T-helper 1 cell treated with Interleukin-12 subunit alpha and Interleukin-12 subunit beta and Interleukin-4 antibody, amounts not matched to agents 30 μg/mL and 1 μg/mL, for 36 hours (primary cell): ENCODE data around the gene PEX3.

ENCODE experiments used
- H3K27ac Mint-ChIP-seq: one replicate; pipeline ENCODE4 v1.8.0; 2021; ENCODE audit warnings: mild to moderate bottlenecking, mixed read lengths
- H3K27me3 Mint-ChIP-seq: one replicate; pipeline ENCODE4 v1.8.0; 2021; ENCODE audit warnings: low read depth, mixed read lengths
- H3K36me3 Mint-ChIP-seq: one replicate; pipeline ENCODE4 v1.8.0; 2021; ENCODE audit warnings: low read depth, mixed read lengths
- H3K4me1 Mint-ChIP-seq: one replicate; pipeline ENCODE4 v1.8.0; 2021; ENCODE audit warnings: low read depth, mixed read lengths
- H3K4me3 Mint-ChIP-seq: one replicate; pipeline ENCODE4 v1.8.0; 2021; ENCODE audit warnings: mild to moderate bottlenecking, moderate library complexity, mixed read lengths
- H3K9me3 Mint-ChIP-seq: one replicate; pipeline ENCODE4 v1.8.0; 2021; ENCODE audit warnings: mixed read lengths

Gene PEX3

GRCh38 chr6:143450453-143451371 lies at the start of gene PEX3, which contains the start of gene ADAT2:
Gene PEX3, plus strand, starts transcription at chr6:143450805. Its CDS starts 238 bp downstream, at chr6:143451043.
Gene ADAT2, minus strand, starts transcription at chr6:143450695. Its CDS starts 37 bp downstream, at chr6:143450658.
- Mint-ChIP-seq H3K9me3 (no peaks in the 10 kb centered on the region), H3K27ac (peak within 1 kb of the TSS; percentile 100), H3K27me3 (no peaks in the 10 kb centered on the region), H3K36me3 (peaks cover 4% of the 10 kb centered on the region), H3K4me3 (peak within 1 kb of the TSS; percentile 99), H3K4me1 (peaks cover 23% of the 10 kb centered on the region)

- no peak overlapping the region for H3K4me3 Mint-ChIP-seq
- H3K4me1 Mint-ChIP-seq: peaks cover 26% of the 10 kb centered on the region
- no peaks in the 10 kb centered on the region for H3K9me3 Mint-ChIP-seq
- H3K27ac Mint-ChIP-seq: peak overlapping the region; percentile 19
- H3K36me3 Mint-ChIP-seq: no peaks in the 10 kb centered on the region
- H3K27me3 Mint-ChIP-seq: no peaks in the 10 kb centered on the region
These were observed 49.5 kb upstream of the PEX3 start for GRCh38 chr6:143401068-143401446.

GRCh38 chr6:143401636-143402370 lies 48.8 kb upstream of the PEX3 start:
- H3K4me3 Mint-ChIP-seq: no peak overlapping the region
- H3K27me3 Mint-ChIP-seq: no peaks in the 10 kb centered on the region
- no peaks in the 10 kb centered on the region for H3K36me3 Mint-ChIP-seq
- H3K9me3 Mint-ChIP-seq: no peaks in the 10 kb centered on the region
- H3K27ac Mint-ChIP-seq: no peak overlapping the region
- H3K4me1 Mint-ChIP-seq: peaks cover 26% of the 10 kb centered on the region

GRCh38 chr6:143402721-143403336 lies 47.8 kb upstream of the PEX3 start:
- Mint-ChIP-seq H3K4me1 (peaks cover 25% of the 10 kb centered on the region), H3K27ac (no peak overlapping the region), H3K36me3 (no peaks in the 10 kb centered on the region)

GRCh38 chr6:143405373-143406154 lies 45.0 kb upstream of the PEX3 start:
- Mint-ChIP-seq H3K4me1 (peaks cover 10% of the 10 kb centered on the region), H3K4me3 (no peak overlapping the region), H3K27ac (no peak overlapping the region), H3K9me3 (peaks cover 9% of the 10 kb centered on the region), H3K27me3 (no peaks in the 10 kb centered on the region), H3K36me3 (no peaks in the 10 kb centered on the region)

More at GRCh38 chr6:143402721-143403336, 47.8 kb upstream of the PEX3 start:
- Mint-ChIP-seq H3K27me3 (no peaks in the 10 kb centered on the region), H3K4me3 (no peak overlapping the region), H3K9me3 (no peaks in the 10 kb centered on the region)

GRCh38 chr6:143406673-143407072 lies 43.9 kb upstream of the PEX3 start:
- Mint-ChIP-seq H3K36me3 (no peaks in the 10 kb centered on the region), H3K4me3 (no peak overlapping the region), H3K27ac (no peak overlapping the region), H3K4me1 (peaks cover 2% of the 10 kb centered on the region), H3K9me3 (peaks cover 9% of the 10 kb centered on the region), H3K27me3 (no peaks in the 10 kb centered on the region)

- no peaks in the 10 kb centered on the region for H3K27me3 Mint-ChIP-seq
- no peak overlapping the region for H3K27ac Mint-ChIP-seq
- no peaks in the 10 kb centered on the region for H3K36me3 Mint-ChIP-seq
These were observed 42.3 kb upstream of the PEX3 start for GRCh38 chr6:143408151-143408786.

GRCh38 chr6:143408787-143409162 lies 41.8 kb upstream of the PEX3 start:
- H3K4me1 Mint-ChIP-seq: no peaks in the 10 kb centered on the region
- no peak overlapping the region for H3K27ac Mint-ChIP-seq
- H3K4me3 Mint-ChIP-seq: no peak overlapping the region
- peaks cover 9% of the 10 kb centered on the region for H3K9me3 Mint-ChIP-seq
- no peaks in the 10 kb centered on the region for H3K27me3 Mint-ChIP-seq
- H3K36me3 Mint-ChIP-seq: no peaks in the 10 kb centered on the region

More at GRCh38 chr6:143408151-143408786, 42.3 kb upstream of the PEX3 start:
- no peak overlapping the region for H3K4me3 Mint-ChIP-seq
- H3K4me1 Mint-ChIP-seq: peaks cover 2% of the 10 kb centered on the region
- H3K9me3 Mint-ChIP-seq: peaks cover 9% of the 10 kb centered on the region

- Mint-ChIP-seq H3K9me3 (peaks cover 9% of the 10 kb centered on the region), H3K4me3 (no peak overlapping the region), H3K4me1 (no peaks in the 10 kb centered on the region), H3K36me3 (no peaks in the 10 kb centered on the region), H3K27ac (no peak overlapping the region), H3K27me3 (no peaks in the 10 kb centered on the region)
These were observed 39.7 kb upstream of the PEX3 start for GRCh38 chr6:143410859-143411270.

- H3K27me3 Mint-ChIP-seq: no peaks in the 10 kb centered on the region
- H3K36me3 Mint-ChIP-seq: no peaks in the 10 kb centered on the region
- no peak overlapping the region for H3K27ac Mint-ChIP-seq
- no peaks in the 10 kb centered on the region for H3K4me1 Mint-ChIP-seq
- no peak overlapping the region for H3K4me3 Mint-ChIP-seq
- H3K9me3 Mint-ChIP-seq: no peaks in the 10 kb centered on the region
These were observed 35.8 kb upstream of the PEX3 start for GRCh38 chr6:143414769-143415168.

- H3K9me3 Mint-ChIP-seq: no peaks in the 10 kb centered on the region
- no peaks in the 10 kb centered on the region for H3K4me1 Mint-ChIP-seq
- no peak overlapping the region for H3K27ac Mint-ChIP-seq
- H3K4me3 Mint-ChIP-seq: no peak overlapping the region
- H3K36me3 Mint-ChIP-seq: peaks cover 2% of the 10 kb centered on the region
- no peaks in the 10 kb centered on the region for H3K27me3 Mint-ChIP-seq
These were observed 31.1 kb upstream of the PEX3 start for GRCh38 chr6:143419526-143419925.

GRCh38 chr6:143426026-143426425 lies 24.6 kb upstream of the PEX3 start:
- no peak overlapping the region for H3K27ac Mint-ChIP-seq
- peaks cover 1% of the 10 kb centered on the region for H3K4me1 Mint-ChIP-seq
- peaks cover 2% of the 10 kb centered on the region for H3K36me3 Mint-ChIP-seq
- no peaks in the 10 kb centered on the region for H3K9me3 Mint-ChIP-seq
- no peaks in the 10 kb centered on the region for H3K27me3 Mint-ChIP-seq
- H3K4me3 Mint-ChIP-seq: no peak overlapping the region

GRCh38 chr6:143427109-143427817 lies 23.3 kb upstream of the PEX3 start:
- Mint-ChIP-seq H3K27ac (no peak overlapping the region), H3K9me3 (no peaks in the 10 kb centered on the region), H3K36me3 (peaks cover 4% of the 10 kb centered on the region), H3K27me3 (no peaks in the 10 kb centered on the region), H3K4me3 (no peak overlapping the region), H3K4me1 (peaks cover 1% of the 10 kb centered on the region)
